ENCODE measurements around the gene GABRR2. TPM values are rescaled to one million over a fixed set of nuclear protein-coding genes. Genes with fewer than 3 reads are reported as not detected.

The GABRR2 gene
- total and polyA plus RNA-seq, 2 of the 4 experiments (the other 2 are of a cell fraction) = 0.26 TPM; not detected in 1

DNA sequence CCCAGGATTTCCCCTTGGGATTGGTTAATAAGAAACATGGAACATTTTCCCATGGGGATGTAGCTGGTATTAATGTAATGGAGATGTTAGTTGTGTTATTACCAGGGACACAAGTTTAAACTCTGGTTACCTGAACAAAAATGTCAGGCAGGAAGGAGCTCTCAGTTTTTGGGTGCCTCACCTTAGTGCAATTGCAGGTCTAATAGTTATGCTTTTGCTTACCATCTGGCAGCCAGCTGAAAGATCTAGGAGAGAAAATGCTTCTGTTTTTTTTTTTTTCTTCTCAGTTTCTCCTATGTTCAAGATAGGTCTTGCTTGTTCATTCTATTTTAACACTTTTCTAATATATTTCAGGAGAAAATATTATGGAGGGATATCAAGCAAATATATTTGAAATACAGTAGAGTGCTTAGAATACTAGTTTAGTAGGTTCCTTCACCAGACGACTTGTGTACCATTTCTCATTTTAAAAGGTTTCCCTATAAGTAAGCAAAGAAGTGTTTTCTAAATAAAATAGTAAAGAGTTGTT is 41.6 kb upstream of the GABRR2 start:
- Histone ChIP-seq H3K18ac (ENCODE audit: low read depth, low read length) (no peak overlapping the region), H3K14ac (replicated peaks; ENCODE audit: low read depth, low read length) (no peak overlapping the region), H3K4ac (ENCODE audit: low read depth, low read length) (no peak overlapping the region), H3K4me1 (ENCODE audit: control insufficient read depth, insufficient read depth, low read length) (no peaks in the 10 kb centered on the region), H3K23ac (ENCODE audit: low read depth, low read length) (no peak overlapping the region), H3K9me1 (ENCODE audit: insufficient read depth, low read length) (no peaks in the 10 kb centered on the region), H3K27ac (ENCODE audit: insufficient read depth, low read length) (no peak overlapping the region), H4K91ac (ENCODE audit: insufficient read depth, low read depth, low read length) (no peak overlapping the region), H3K9ac (ENCODE audit: low read depth, low read length) (no peak overlapping the region), H2BK15ac (ENCODE audit: low read depth, low read length) (no peak overlapping the region), H2AK9ac (replicated peaks; ENCODE audit: low read depth, low read length, poor library complexity) (no peak overlapping the region), H3K79me1 (ENCODE audit: low read depth in 1 of 2, low read length in 2 of 2) (peaks cover 0 to 8% of the 10 kb centered on the region in 2 experiments; a peak in 2 of 4 replicates), H2AFZ (replicated peaks; ENCODE audit: low read length, poor library complexity) (no peak overlapping the region), H3K9me3 (ENCODE audit: control insufficient read depth, insufficient read depth, low read length) (no peaks in the 10 kb centered on the region), H3K56ac (ENCODE audit: extremely low read depth, insufficient read depth, low read length) (no peak overlapping the region), H3K36me3 (ENCODE audit: control insufficient read depth, insufficient read depth, low read length) (no peaks in the 10 kb centered on the region), H2BK120ac (ENCODE audit: low read depth, low read length) (no peak overlapping the region), H2BK20ac (ENCODE audit: low read depth, low read length) (no peak overlapping the region), H2BK5ac (ENCODE audit: low read depth, low read length, poor library complexity, severe bottlenecking) (no peak overlapping the region), H3K4me3 (ENCODE audit: insufficient read depth, low read depth, low read length) (no peak overlapping the region), H3K4me2 (ENCODE audit: low read depth, low read length) (no peak overlapping the region), H4K5ac (ENCODE audit: low read depth, low read length) (no peak overlapping the region), H3K27me3 (ENCODE audit: control insufficient read depth, insufficient read depth, low read length) (no peaks in the 10 kb centered on the region), H2AK5ac (ENCODE audit: low read depth, low read length) (no peak overlapping the region), H4K20me1 (ENCODE audit: insufficient read depth, low read length) (no peaks in the 10 kb centered on the region), H4K8ac (ENCODE audit: low read depth in 2 of 2, low read length in 2 of 2) (no peak overlapping the region)
- WGBS, 2 experiments (ENCODE audit: extremely low coverage in 2 of 2, insufficient read length in 1 of 2) = no CpG with 5 or more reads among the region's 1 CpG
- dilution Hi-C loops (cut with HindIII; ENCODE audit: low sequenced_read_pairs, unreplicated experiment) = no loop called here
- intact Hi-C loops (cut with micrococcal nuclease) = no loop called here
- no peak for DNase-seq
- ATAC-seq (ENCODE audit: low read depth) = no peak
- no peak for TF ChIP-seq SMC3 (IDR thresholded peaks at IDR 0.05; ENCODE audit: low read depth, low read length)
- TF ChIP-seq POLR2A (IDR thresholded peaks at IDR 0.05; ENCODE audit: low read depth, low read length) = no peak
- TF ChIP-seq, protein P1, sequence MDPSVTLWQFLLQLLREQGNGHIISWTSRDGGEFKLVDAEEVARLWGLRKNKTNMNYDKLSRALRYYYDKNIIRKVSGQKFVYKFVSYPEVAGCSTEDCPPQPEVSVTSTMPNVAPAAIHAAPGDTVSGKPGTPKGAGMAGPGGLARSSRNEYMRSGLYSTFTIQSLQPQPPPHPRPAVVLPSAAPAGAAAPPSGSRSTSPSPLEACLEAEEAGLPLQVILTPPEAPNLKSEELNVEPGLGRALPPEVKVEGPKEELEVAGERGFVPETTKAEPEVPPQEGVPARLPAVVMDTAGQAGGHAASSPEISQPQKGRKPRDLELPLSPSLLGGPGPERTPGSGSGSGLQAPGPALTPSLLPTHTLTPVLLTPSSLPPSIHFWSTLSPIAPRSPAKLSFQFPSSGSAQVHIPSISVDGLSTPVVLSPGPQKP (IDR thresholded peaks at IDR 0.05; ENCODE audit: borderline replicate concordance, low read depth, low read length) = no peak
- no peak for TF ChIP-seq FOS (IDR thresholded peaks at IDR 0.05; ENCODE audit: low read depth, low read length)
- TF ChIP-seq, protein P2, sequence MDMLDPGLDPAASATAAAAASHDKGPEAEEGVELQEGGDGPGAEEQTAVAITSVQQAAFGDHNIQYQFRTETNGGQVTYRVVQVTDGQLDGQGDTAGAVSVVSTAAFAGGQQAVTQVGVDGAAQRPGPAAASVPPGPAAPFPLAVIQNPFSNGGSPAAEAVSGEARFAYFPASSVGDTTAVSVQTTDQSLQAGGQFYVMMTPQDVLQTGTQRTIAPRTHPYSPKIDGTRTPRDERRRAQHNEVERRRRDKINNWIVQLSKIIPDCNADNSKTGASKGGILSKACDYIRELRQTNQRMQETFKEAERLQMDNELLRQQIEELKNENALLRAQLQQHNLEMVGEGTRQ (IDR thresholded peaks at IDR 0.05; ENCODE audit: low read depth, low read length) = no peak
- no peak for TF ChIP-seq CHD1 (IDR thresholded peaks at IDR 0.05; ENCODE audit: low read depth, low read length)
- TF ChIP-seq MAZ (IDR thresholded peaks at IDR 0.05; ENCODE audit: borderline replicate concordance, low read depth, low read length) = no peak
- TF ChIP-seq CEBPB (IDR thresholded peaks at IDR 0.05; ENCODE audit: low read depth, low read length) = no peak
- no peak for TF ChIP-seq BHLHE40 (IDR thresholded peaks at IDR 0.05; ENCODE audit: low read depth, low read length)
- TF ChIP-seq RAD21 (IDR thresholded peaks at IDR 0.05; ENCODE audit: low read length) = no peak
- TF ChIP-seq MXI1 (IDR thresholded peaks at IDR 0.05; ENCODE audit: borderline replicate concordance, low read depth, low read length) = no peak
- TF ChIP-seq MAFK (IDR thresholded peaks at IDR 0.05; ENCODE audit: low read depth, low read length) = no peak
- TF ChIP-seq RFX5 (IDR thresholded peaks at IDR 0.05; ENCODE audit: low read depth, low read length) = no peak
- TF ChIP-seq, protein P3, sequence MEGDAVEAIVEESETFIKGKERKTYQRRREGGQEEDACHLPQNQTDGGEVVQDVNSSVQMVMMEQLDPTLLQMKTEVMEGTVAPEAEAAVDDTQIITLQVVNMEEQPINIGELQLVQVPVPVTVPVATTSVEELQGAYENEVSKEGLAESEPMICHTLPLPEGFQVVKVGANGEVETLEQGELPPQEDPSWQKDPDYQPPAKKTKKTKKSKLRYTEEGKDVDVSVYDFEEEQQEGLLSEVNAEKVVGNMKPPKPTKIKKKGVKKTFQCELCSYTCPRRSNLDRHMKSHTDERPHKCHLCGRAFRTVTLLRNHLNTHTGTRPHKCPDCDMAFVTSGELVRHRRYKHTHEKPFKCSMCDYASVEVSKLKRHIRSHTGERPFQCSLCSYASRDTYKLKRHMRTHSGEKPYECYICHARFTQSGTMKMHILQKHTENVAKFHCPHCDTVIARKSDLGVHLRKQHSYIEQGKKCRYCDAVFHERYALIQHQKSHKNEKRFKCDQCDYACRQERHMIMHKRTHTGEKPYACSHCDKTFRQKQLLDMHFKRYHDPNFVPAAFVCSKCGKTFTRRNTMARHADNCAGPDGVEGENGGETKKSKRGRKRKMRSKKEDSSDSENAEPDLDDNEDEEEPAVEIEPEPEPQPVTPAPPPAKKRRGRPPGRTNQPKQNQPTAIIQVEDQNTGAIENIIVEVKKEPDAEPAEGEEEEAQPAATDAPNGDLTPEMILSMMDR (conservative IDR thresholded peaks at IDR 0.05; ENCODE audit: low read depth, low read length) = no peak
- no peak for TF ChIP-seq NFE2L2 (IDR thresholded peaks at IDR 0.05; ENCODE audit: low read depth, low read length)
- TF ChIP-seq RCOR1 (IDR thresholded peaks at IDR 0.05; ENCODE audit: insufficient replicate concordance, low read length) = no peak
- ChIA-PET POLR2A (ENCODE audit: unreplicated experiment) (no interaction called here), CTCF (interaction anchor here (0.6 to 2.3 kb wide), 3 partner anchors 11 to 55 kb away, joined by 5 to 8 read pairs (median 8); no protein-coding TSS in a partner anchor)
- in situ Hi-C loops (cut with MboI; ENCODE audit: low sequenced_read_pairs) = loop anchor here (25.0 kb wide), 2 partner anchors 219 to 369 kb away; partner anchors contain the start of gene PM20D2
- BruUV-seq (replicated peaks) = no TSS peak

All from IMR-90 (cell line).